Measurements from ENCODE around the gene CD300LD.
"Not testable (repeated sequence)": the region's sequence is repeated elsewhere in the genome, so short reads cannot be mapped to it uniquely, and the experiment has no call there.

The CD300LD gene

GRCh38 chr17:74592087-74592990 lies at the start of gene CD300LD:
Gene CD300LD (minus strand): TSS chr17:74592283. CDS start chr17:74592202, 81 bp downstream.
- no peak for DNase-seq

- DNase-seq: no peak
These were observed 49.3 kb upstream of the CD300LD start for GRCh38 chr17:74641224-74641957.

GRCh38 chr17:74639704-74640151 lies 47.6 kb upstream of the CD300LD start:
- DNase-seq: no peak

- no peak for DNase-seq
These were observed 45.8 kb upstream of the CD300LD start for GRCh38 chr17:74637926-74638325.

- DNase-seq: no peak
These were observed 45.2 kb upstream of the CD300LD start for GRCh38 chr17:74637265-74637664.

GRCh38 chr17:74636541-74637085 lies 44.5 kb upstream of the CD300LD start:
- DNase-seq: not testable (repeated sequence)

GRCh38 chr17:74635418-74635817 lies 43.3 kb upstream of the CD300LD start:
- DNase-seq: no peak

- no peak for DNase-seq
These were observed 41.2 kb upstream of the CD300LD start for GRCh38 chr17:74633326-74633725.

- DNase-seq: no peak
These were observed 40.5 kb upstream of the CD300LD start for GRCh38 chr17:74632617-74633016.

- DNase-seq: no peak
These were observed 39.7 kb upstream of the CD300LD start for GRCh38 chr17:74631468-74632450.

- not testable (repeated sequence) for DNase-seq
These were observed 38.2 kb upstream of the CD300LD start for GRCh38 chr17:74630251-74630650.

- DNase-seq: no peak
These were observed 33.6 kb upstream of the CD300LD start for GRCh38 chr17:74625661-74626060.

- DNase-seq: no peak
These were observed 32.0 kb upstream of the CD300LD start for GRCh38 chr17:74624131-74624530.

- no peak for DNase-seq
These were observed 31.6 kb upstream of the CD300LD start, which contains the start of gene CD300E for GRCh38 chr17:74623693-74624093. Gene CD300E (minus strand): TSS chr17:74623738. CDS start chr17:74623621, 117 bp downstream.

- DNase-seq: no peak
These were observed 27.1 kb upstream of the CD300LD start for GRCh38 chr17:74619077-74619673.

GRCh38 chr17:74618451-74618850 lies 26.4 kb upstream of the CD300LD start:
- DNase-seq: no peak

GRCh38 chr17:74616696-74617095 lies 24.6 kb upstream of the CD300LD start:
- no peak for DNase-seq

- no peak for DNase-seq
These were observed 20.0 kb upstream of the CD300LD start for GRCh38 chr17:74612046-74612445.

- no peak for DNase-seq
These were observed 18.0 kb upstream of the CD300LD start for GRCh38 chr17:74610108-74610507.

- DNase-seq: no peak
These were observed 16.4 kb upstream of the CD300LD start for GRCh38 chr17:74608511-74608910.

GRCh38 chr17:74607221-74607620 lies 15.1 kb upstream of the CD300LD start:
- no peak for DNase-seq

- no peak for DNase-seq
These were observed 14.0 kb upstream of the CD300LD start for GRCh38 chr17:74606050-74606449.
